ENCODE data around the gene PPP3R1. TPM values are rescaled to one million over a fixed set of nuclear protein-coding genes. Genes with fewer than 3 reads are reported as not detected.

The PPP3R1 gene
- total and polyA plus RNA-seq, 2 donors (not counting 3 experiments of a cell fraction or from before 2014, with no cell fraction given): 8.4 to 62.2 TPM

GRCh38 chr2:68172990-68173700 is 79.2 kb downstream of the PPP3R1 start:
- no peak for FAIRE-seq
- Histone ChIP-seq H3K9me3 (replicated peaks; ENCODE audit: control insufficient read depth, insufficient read depth, low read length) (no peaks in the 10 kb centered on the region), H2AFZ (ENCODE audit: low read depth, low read length) (no peak overlapping the region), H3K9ac (replicated peaks; ENCODE audit: extremely low read depth, insufficient read depth, low read length) (no peak overlapping the region), H3K27me3 (ENCODE audit: control insufficient read depth in 2 of 2, insufficient read depth in 2 of 2, low read length in 2 of 2) (no peaks in the 10 kb centered on the region), H3K36me3 (ENCODE audit: control insufficient read depth in 2 of 2, extremely low read depth in 1 of 2, insufficient read depth in 2 of 2, low read length in 2 of 2) (peaks cover 6 to 15% of the 10 kb centered on the region in 2 experiments), H3K4me3 (replicated peaks in 1 of 3; ENCODE audit: insufficient read depth in 1 of 3, low read depth in 1 of 3, low read length in 3 of 3) (no peak overlapping the region), H3K4me2 (ENCODE audit: insufficient read depth, low read length) (no peak overlapping the region), H4K20me1 (replicated peaks; ENCODE audit: control insufficient read depth, extremely low read depth, insufficient read depth, low read length) (no peaks in the 10 kb centered on the region), H3K27ac (ENCODE audit: insufficient read depth, low read depth, low read length) (no peak overlapping the region), H3K9me1 (replicated peaks; ENCODE audit: control insufficient read depth, extremely low read depth, insufficient read depth, low read length) (no peaks in the 10 kb centered on the region), H3K79me2 (ENCODE audit: control insufficient read depth, insufficient read depth, low read length) (peaks cover 3% of the 10 kb centered on the region), H3K4me1 (ENCODE audit: control insufficient read depth, extremely low read depth, insufficient read depth, low read length) (no peaks in the 10 kb centered on the region)
- dilution Hi-C loops (cut with MboI; ENCODE audit: extremely low pct_ligation_motif_present, low sequenced_read_pairs): no loop called here
- CTCF ChIA-PET: interaction anchor here (0.9 to 1.2 kb wide), 2 partner anchors 23 to 118 kb away, joined by 4 to 5 read pairs; no protein-coding TSS in a partner anchor
- no peak for TF ChIP-seq FOS (IDR thresholded peaks at IDR 0.05; ENCODE audit: borderline replicate concordance, insufficient read depth, low read length)
- no peak for TF ChIP-seq EZH2 (IDR thresholded peaks at IDR 0.05; ENCODE audit: borderline replicate concordance, low read depth, low read length, severe bottlenecking)
- no peak for TF ChIP-seq MYC (IDR thresholded peaks at IDR 0.05; ENCODE audit: low read depth, low read length)
- TF ChIP-seq, protein P1, sequence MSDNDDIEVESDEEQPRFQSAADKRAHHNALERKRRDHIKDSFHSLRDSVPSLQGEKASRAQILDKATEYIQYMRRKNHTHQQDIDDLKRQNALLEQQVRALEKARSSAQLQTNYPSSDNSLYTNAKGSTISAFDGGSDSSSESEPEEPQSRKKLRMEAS (IDR thresholded peaks at IDR 0.05; ENCODE audit: insufficient read depth, insufficient read length): no peak
- no peak for TF ChIP-seq POLR2A (IDR thresholded peaks at IDR 0.05; ENCODE audit: low read depth, low read length)
- no peak for TF ChIP-seq POLR2AphosphoS5 (IDR thresholded peaks at IDR 0.05; ENCODE audit: insufficient read depth, low read depth, low read length)
- TF ChIP-seq CTCF (IDR thresholded peaks at IDR 0.05; ENCODE audit: extremely low read depth in 1 of 2, insufficient read depth in 1 of 2, low read depth in 1 of 2, low read length in 2 of 2): no peak
- no peak for TF ChIP-seq GATA2 (IDR thresholded peaks at IDR 0.05; ENCODE audit: insufficient read depth, insufficient read length, low read depth, low read length)
- no peak for TF ChIP-seq JUN (IDR thresholded peaks at IDR 0.05; ENCODE audit: borderline replicate concordance, insufficient read depth, insufficient read length, low read depth)
- BruUV-seq (replicated peaks): no TSS peak
- intact Hi-C loops (cut with micrococcal nuclease): no loop called here
- no peak for DNase-seq (ENCODE audit: low read depth, low spot score)
- POLR2A ChIA-PET: interaction anchor here (0.6 kb wide), 1 partner anchor 8 kb away, joined by 4 read pairs; no protein-coding TSS in a partner anchor

Data from endothelial cell of umbilical vein (primary cell).